Spleen (tissue), 7 donors: ENCODE results near the gene LGALS8.

Experiments used
- CTCF ChIP-seq, 11 experiments: fragments of 200-600 bp in 7 of 11; fragments of 450-650 bp in 4 of 11; sonication (generic) in 4 of 11; IDR thresholded peaks in 8 of 11; conservative IDR thresholded peaks in 3 of 11; 1 replicate in 7 of 11; 2 replicates in 4 of 11; pipeline versions ENCODE4 v1.4.0 to v1.8.0; 2016 to 2021; ENCODE audit warnings: antibody characterized with exemption in 11 of 11, inconsistent platforms in 4 of 11, mild to moderate bottlenecking in 1 of 11
- POLR2AphosphoS5 ChIP-seq, 3 donors: sonication (generic); formaldehyde crosslinking; IDR thresholded peaks; one replicate each; pipeline ENCODE4 v1.5.1; 2017; ENCODE audit warnings: antibody characterized with exemption in 3 of 3
- donor health status: DM: no; HTN: no; CAD: no; lungs with moderate emphysema.
- donor health status: DM: no; HTN: no; CAD: no.
- donor health status: DM: no; HTN: no; CAD: no.

DNA sequence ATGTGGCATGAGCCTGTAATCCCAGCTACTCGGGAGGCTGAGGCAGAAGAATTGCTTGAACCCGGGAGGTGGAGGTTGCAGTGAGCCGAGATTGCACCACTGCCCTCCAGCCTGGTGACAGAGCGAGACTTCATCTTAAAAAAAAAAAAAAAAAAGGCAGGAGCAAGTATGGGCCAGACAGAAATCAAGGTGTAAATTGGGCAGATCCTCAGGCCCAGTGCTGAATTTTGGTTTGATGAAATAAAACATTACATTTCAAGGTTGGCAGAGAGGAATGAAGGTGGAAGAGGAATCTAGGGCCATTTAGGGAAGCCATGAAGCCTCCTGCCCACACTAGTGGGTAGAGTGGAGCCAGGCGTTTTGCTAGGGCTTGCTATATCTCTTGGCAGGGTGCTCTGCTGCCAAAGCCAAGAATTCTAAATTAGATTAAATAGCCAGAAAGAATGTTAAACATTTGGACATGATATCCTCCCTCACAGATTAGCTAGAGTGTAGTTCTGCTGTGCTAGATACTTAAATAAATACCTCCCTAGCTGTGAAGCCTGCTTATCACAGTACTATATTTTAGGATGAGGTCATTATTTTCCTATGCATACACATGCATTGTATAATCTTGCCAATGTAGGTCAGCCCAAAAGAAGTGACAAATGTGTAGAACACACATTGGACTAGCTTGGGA lies 16.6 kb upstream of the LGALS8 start:
- TF ChIP-seq CTCF (IDR thresholded peaks at IDR 0.05 in 8 of 11, conservative IDR thresholded peaks at IDR 0.05 in 3 of 11) (no peak), POLR2AphosphoS5 (IDR thresholded peaks at IDR 0.05) (no peak)
